HG03108 (cell line): ENCODE measurements around the gene TMED8.
"Not testable (repeated sequence)": the region's sequence is repeated elsewhere in the genome, so short reads cannot be mapped to it uniquely, and the experiment has no call there.

ENCODE experiments used
- ATAC-seq: cut with Tn5 transposase; IDR thresholded peaks from one replicate; pipeline ENCODE4 v1.9.1; 2021; ENCODE audit warnings: moderate library complexity; ENCODE audit not compliant: unreplicated experiment

TMED8 gene

GRCh38 chr14:77376771-77377501, at the start of gene TMED8, which contains the start of gene SAMD15:
Gene TMED8 (minus strand): TSS chr14:77377094. CDS start chr14:77377053, 41 bp downstream.
Gene SAMD15 (plus strand): TSS chr14:77377379. CDS start chr14:77377419, 40 bp downstream.
- ATAC-seq: peak; percentile 70

GRCh38 chr14:77426396-77426795, 49.5 kb upstream of the TMED8 start:
- ATAC-seq: no peak

GRCh38 chr14:77424862-77425261, 48.0 kb upstream of the TMED8 start:
- no peak for ATAC-seq

GRCh38 chr14:77423423-77423822, 46.5 kb upstream of the TMED8 start, which contains the start of gene NOXRED1:
Gene NOXRED1 (minus strand): TSS chr14:77423523. CDS start chr14:77422889, 634 bp downstream.
- ATAC-seq: no peak

- ATAC-seq: no peak
These were observed 44.3 kb upstream of the TMED8 start for GRCh38 chr14:77421201-77421600.

- no peak for ATAC-seq
These were observed 39.9 kb upstream of the TMED8 start for GRCh38 chr14:77416836-77417235.

GRCh38 chr14:77416098-77416497, 39.2 kb upstream of the TMED8 start:
- not testable (repeated sequence) for ATAC-seq

- ATAC-seq: not testable (repeated sequence)
These were observed 38.6 kb upstream of the TMED8 start for GRCh38 chr14:77415403-77416030.

GRCh38 chr14:77409131-77409533, 32.2 kb upstream of the TMED8 start:
- ATAC-seq: no peak

- no peak for ATAC-seq
These were observed 30.3 kb upstream of the TMED8 start for GRCh38 chr14:77407158-77407557.

GRCh38 chr14:77406718-77407117, 29.8 kb upstream of the TMED8 start:
- ATAC-seq: no peak

- ATAC-seq: no peak
These were observed 29.2 kb upstream of the TMED8 start for GRCh38 chr14:77406086-77406485.

GRCh38 chr14:77403768-77404167, 26.9 kb upstream of the TMED8 start:
- no peak for ATAC-seq

GRCh38 chr14:77400216-77400615, 23.3 kb upstream of the TMED8 start:
- no peak for ATAC-seq

- no peak for ATAC-seq
These were observed 13.3 kb upstream of the TMED8 start for GRCh38 chr14:77390188-77390587.

GRCh38 chr14:77378701-77379100, 1.8 kb upstream of the TMED8 start:
- ATAC-seq: no peak

GRCh38 chr14:77377502-77377844, 579 bp upstream of the TMED8 start:
- ATAC-seq: no peak

GRCh38 chr14:77375973-77376770, 722 bp downstream of the TMED8 start:
- peak; percentile 3 for ATAC-seq

- no peak for ATAC-seq
These were observed 1.5 kb downstream of the TMED8 start for GRCh38 chr14:77375164-77375950.

GRCh38 chr14:77372304-77372841, 4.5 kb downstream of the TMED8 start:
- ATAC-seq: peak; percentile 44
